SK-N-MC (cell line): ENCODE results near the gene ANTXR1.

ENCODE experiments used
- EZH2 ChIP-seq: fragments of 200-600 bp; sonication (generic); IDR thresholded peaks from one replicate; pipeline ENCODE4 v1.6.1; 2017; ENCODE audit warnings: antibody characterized with exemption
- POLR2AphosphoS5 ChIP-seq: IDR thresholded peaks from 2 replicates; pipeline ENCODE4 v1.6.1; 2012; ENCODE audit warnings: mild to moderate bottlenecking, low read depth, low read length, borderline replicate concordance

- TF ChIP-seq POLR2AphosphoS5, result no peak
- no peak for TF ChIP-seq EZH2
Measured at GRCh38 chr2:69211048-69211447, 198.1 kb downstream of the ANTXR1 start.
